ENCODE measurements around the gene BANK1.

Gene BANK1

GRCh38 chr4:101944649-101945048, 154.1 kb downstream of the BANK1 start:
- TF ChIP-seq MYC (IDR thresholded peaks at IDR 0.05; ENCODE audit: low read depth, low read length) = no peak
- TF ChIP-seq MAX (IDR thresholded peaks at IDR 0.05; ENCODE audit: low read depth, low read length) = no peak
- no peak for TF ChIP-seq CTCF (IDR thresholded peaks at IDR 0.05; ENCODE audit: low read depth, low read length)
- no peak for TF ChIP-seq POLR2A (IDR thresholded peaks at IDR 0.05; ENCODE audit: extremely low read depth, insufficient read length)
- no peak overlapping the region for H3K4me3 ChIP-seq (ENCODE audit: low read depth, low read length)
- no peak for DNase-seq (ENCODE audit: low read depth)

GRCh38 chr4:101948055-101948454, 157.5 kb downstream of the BANK1 start:
- H3K4me3 ChIP-seq (ENCODE audit: low read depth, low read length) = no peak overlapping the region
- DNase-seq (ENCODE audit: low read depth) = no peak
- TF ChIP-seq CTCF (IDR thresholded peaks at IDR 0.05; ENCODE audit: low read depth, low read length) (no peak), MAX (IDR thresholded peaks at IDR 0.05; ENCODE audit: low read depth, low read length) (no peak), MYC (IDR thresholded peaks at IDR 0.05; ENCODE audit: low read depth, low read length) (no peak), POLR2A (IDR thresholded peaks at IDR 0.05; ENCODE audit: extremely low read depth, insufficient read length) (no peak)

DNA sequence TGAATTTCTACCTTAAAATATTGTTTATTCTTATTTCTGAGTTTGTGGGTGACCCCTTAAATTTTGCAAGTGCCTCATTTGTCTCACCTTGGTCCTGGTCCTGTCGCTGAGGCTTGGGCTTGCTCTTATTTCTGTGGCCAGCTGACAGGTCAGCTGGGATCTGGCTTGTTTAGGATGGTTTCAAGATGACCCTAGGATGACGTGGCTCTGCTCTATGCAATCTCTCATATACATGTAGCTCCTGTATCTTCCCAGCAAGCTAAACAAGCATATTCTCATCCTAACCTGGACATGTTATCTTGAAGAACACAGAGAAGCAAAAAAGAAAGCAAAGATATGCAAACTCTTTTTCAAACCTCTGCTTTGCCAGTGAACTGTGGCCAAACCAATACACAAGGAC, 158.4 kb downstream of the BANK1 start:
- no peak for TF ChIP-seq POLR2A (IDR thresholded peaks at IDR 0.05; ENCODE audit: extremely low read depth, insufficient read length)
- no peak for TF ChIP-seq MYC (IDR thresholded peaks at IDR 0.05; ENCODE audit: low read depth, low read length)
- no peak for TF ChIP-seq CTCF (IDR thresholded peaks at IDR 0.05; ENCODE audit: low read depth, low read length)
- TF ChIP-seq MAX (IDR thresholded peaks at IDR 0.05; ENCODE audit: low read depth, low read length) = no peak
- H3K4me3 ChIP-seq (ENCODE audit: low read depth, low read length) = no peak overlapping the region

DNA sequence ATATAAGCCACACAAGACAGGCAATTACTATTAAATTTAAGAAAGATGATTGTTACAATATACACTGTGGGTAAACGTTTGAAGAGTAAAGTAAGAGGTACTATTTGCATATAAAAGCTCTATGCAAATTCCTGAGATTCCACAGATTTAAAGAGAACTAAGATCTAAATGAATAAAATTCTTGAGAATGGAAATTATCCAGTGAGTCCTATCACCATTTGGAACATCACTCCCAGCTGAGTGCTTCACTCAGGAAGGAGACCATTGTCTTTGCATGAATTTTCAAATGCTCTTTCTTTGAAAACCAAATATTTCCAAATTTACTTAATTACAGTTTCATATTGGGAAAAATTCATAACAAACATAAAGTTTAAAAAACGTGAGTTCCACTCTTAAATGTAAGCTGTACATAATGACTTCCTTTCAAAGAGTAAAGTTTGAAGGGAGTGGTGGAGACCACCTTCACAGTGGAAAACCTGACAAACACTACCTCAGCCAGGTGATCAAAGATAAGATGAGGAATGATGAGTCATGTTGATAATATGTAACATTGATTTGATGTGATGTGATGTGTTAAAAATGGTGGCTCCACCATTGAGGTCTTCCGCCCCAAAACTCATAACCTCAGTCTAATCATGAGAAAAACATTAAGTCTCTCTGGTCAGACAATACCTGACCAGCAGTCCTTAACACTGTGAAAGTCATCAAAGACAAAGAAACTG, 159.9 kb downstream of the BANK1 start:
- no peak for TF ChIP-seq CTCF (IDR thresholded peaks at IDR 0.05; ENCODE audit: low read depth, low read length)
- TF ChIP-seq MAX (IDR thresholded peaks at IDR 0.05; ENCODE audit: low read depth, low read length) = no peak
- TF ChIP-seq POLR2A (IDR thresholded peaks at IDR 0.05; ENCODE audit: extremely low read depth, insufficient read length) = no peak
- H3K4me3 ChIP-seq (ENCODE audit: low read depth, low read length) = no peak overlapping the region
- DNase-seq (ENCODE audit: low read depth) = no peak

More for the DNA sequence above, 158.4 kb downstream of the BANK1 start:
- no peak for DNase-seq (ENCODE audit: low read depth)

DNA sequence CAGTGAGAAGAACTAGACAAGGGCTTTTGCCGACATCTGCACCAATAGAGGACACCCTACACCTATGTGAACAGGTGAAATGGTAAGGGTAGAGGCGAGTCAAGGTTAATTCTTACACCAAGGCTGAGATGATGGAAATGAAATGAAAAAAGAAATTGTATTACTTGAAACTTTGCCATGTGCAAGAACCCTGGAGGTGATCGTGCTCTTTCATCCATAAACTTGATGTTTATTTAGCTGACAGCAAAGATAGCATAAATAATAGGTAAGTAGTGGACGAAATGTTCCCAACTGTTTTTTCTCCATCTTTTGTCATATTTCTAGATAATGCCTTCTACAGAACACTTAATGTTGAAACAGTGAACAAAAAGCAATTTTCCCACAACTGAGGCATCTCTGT, 162.5 kb downstream of the BANK1 start:
- DNase-seq (ENCODE audit: low read depth) = no peak
- TF ChIP-seq POLR2A (IDR thresholded peaks at IDR 0.05; ENCODE audit: extremely low read depth, insufficient read length) = no peak
- TF ChIP-seq MAX (IDR thresholded peaks at IDR 0.05; ENCODE audit: low read depth, low read length) = no peak
- TF ChIP-seq MYC (IDR thresholded peaks at IDR 0.05; ENCODE audit: low read depth, low read length) = no peak
- TF ChIP-seq CTCF (IDR thresholded peaks at IDR 0.05; ENCODE audit: low read depth, low read length) = no peak
- no peak overlapping the region for H3K4me3 ChIP-seq (ENCODE audit: low read depth, low read length)
